Measurements from ENCODE around the gene PLEKHA7. TPM values are rescaled to one million over a fixed set of nuclear protein-coding genes. Genes with fewer than 3 reads are reported as not detected.
A peak's percentile ranks its signal among the peaks of the same experiment; 100 is the strongest.
"Not testable (repeated sequence)": the region's sequence is repeated elsewhere in the genome, so short reads cannot be mapped to it uniquely, and the experiment has no call there.

The PLEKHA7 gene
- total RNA-seq, 6 donors from 2014 or later: 27.5 to 87.0 (median 48.6) TPM

DNA sequence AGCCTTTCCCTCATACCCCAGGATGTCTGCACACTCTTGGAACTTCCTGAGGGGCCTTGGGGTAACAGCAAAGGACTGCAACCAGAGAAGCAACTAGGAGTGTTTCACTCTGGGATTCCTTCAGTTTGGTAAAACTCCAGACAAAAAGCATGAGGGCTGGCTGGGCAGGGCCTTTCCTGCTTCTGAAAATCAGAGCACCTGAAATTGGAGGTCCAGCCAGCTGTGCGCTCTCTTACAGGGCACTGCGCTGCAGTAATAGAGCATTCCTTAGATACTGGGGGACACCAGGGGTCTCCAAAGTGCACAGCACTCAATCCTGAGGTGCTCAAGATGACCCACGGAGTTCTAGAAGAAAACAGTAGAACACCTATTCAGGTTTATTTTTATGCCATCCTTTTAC lies 49.7 kb downstream of the PLEKHA7 start:
- 85 to 91% methylated on average over 3 of the region's 3 CpGs for WGBS, 2 donors

GRCh38 chr11:16963316-16963876 lies 50.8 kb downstream of the PLEKHA7 start:
- 43% methylated on average over 3 of the region's 3 CpGs; no CpG with 5 or more reads in 1 of the 2 donors for WGBS, 2 donors
- peak in 1 of 2 donors; percentile 58 for DNase-seq
- peaks cover 0 to 43% (median 7%) of the 10 kb centered on the region in 4 donors for H3K4me1 ChIP-seq

More for the DNA sequence above, 49.7 kb downstream of the PLEKHA7 start:
- Histone ChIP-seq H3K9me3 (no peaks in the 10 kb centered on the region), H3K36me3 (no peaks in the 10 kb centered on the region), H3K27ac (no peak overlapping the region), H3K27me3 (no peaks in the 10 kb centered on the region), H3K4me1 (peaks cover 0 to 41% (median 12%) of the 10 kb centered on the region in 4 donors), H3K4me3 (no peak overlapping the region)
- no peak for TF ChIP-seq POLR2AphosphoS5 (IDR thresholded peaks at IDR 0.05)
- TF ChIP-seq POLR2A (IDR thresholded peaks at IDR 0.05): no peak
- TF ChIP-seq CTCF (IDR thresholded peaks at IDR 0.05): no peak
- TF ChIP-seq EP300 (IDR thresholded peaks at IDR 0.05): no peak
- no peak for DNase-seq
- no peak for ATAC-seq (ENCODE audit: low FRiP score in 2 of 2)

GRCh38 chr11:16962589-16962988 lies 51.6 kb downstream of the PLEKHA7 start:
- not testable (repeated sequence) for ATAC-seq (ENCODE audit: low FRiP score in 2 of 2); H3K4me3 ChIP-seq; H3K9me3 ChIP-seq; H3K27me3 ChIP-seq; H3K27ac ChIP-seq; DNase-seq; H3K36me3 ChIP-seq
- peaks cover 0 to 35% (median 6%) of the 10 kb centered on the region in 4 donors for H3K4me1 ChIP-seq

More at GRCh38 chr11:16963316-16963876, 50.8 kb downstream of the PLEKHA7 start:
- Histone ChIP-seq H3K36me3 (no peaks in the 10 kb centered on the region), H3K27ac (peak overlapping the region in 1 of 4 donors; percentile 26), H3K4me3 (no peak overlapping the region), H3K27me3 (no peaks in the 10 kb centered on the region), H3K9me3 (no peaks in the 10 kb centered on the region)
- ATAC-seq (ENCODE audit: low FRiP score in 2 of 2): no peak
- no peak for TF ChIP-seq POLR2AphosphoS5 (IDR thresholded peaks at IDR 0.05)
- TF ChIP-seq POLR2A (IDR thresholded peaks at IDR 0.05): no peak
- no peak for TF ChIP-seq EP300 (IDR thresholded peaks at IDR 0.05)
- no peak for TF ChIP-seq CTCF (IDR thresholded peaks at IDR 0.05)

GRCh38 chr11:16962146-16962545 lies 52.1 kb downstream of the PLEKHA7 start:
- 61 to 76% methylated on average over 5 of the region's 5 CpGs for WGBS, 2 donors
- Histone ChIP-seq H3K27ac (no peak overlapping the region), H3K27me3 (no peaks in the 10 kb centered on the region)

GRCh38 chr11:16960250-16960649 lies 54.0 kb downstream of the PLEKHA7 start:
- H3K4me1 ChIP-seq: peaks cover 0 to 23% (median 3%) of the 10 kb centered on the region in 4 donors
- no peaks in the 10 kb centered on the region for H3K9me3 ChIP-seq
- H3K27ac ChIP-seq: peak overlapping the region in 1 of 4 donors; percentile 15
- no peaks in the 10 kb centered on the region for H3K36me3 ChIP-seq
- TF ChIP-seq EP300 (IDR thresholded peaks at IDR 0.05) (no peak), POLR2A (IDR thresholded peaks at IDR 0.05) (no peak), POLR2AphosphoS5 (IDR thresholded peaks at IDR 0.05) (no peak), CTCF (IDR thresholded peaks at IDR 0.05) (no peak)
- H3K4me3 ChIP-seq: no peak overlapping the region
- DNase-seq: no peak
- 74 to 76% methylated on average over 3 to 5 of the region's 5 CpGs for WGBS, 2 donors
- no peaks in the 10 kb centered on the region for H3K27me3 ChIP-seq
- no peak for ATAC-seq (ENCODE audit: low FRiP score in 2 of 2)

More at GRCh38 chr11:16962146-16962545, 52.1 kb downstream of the PLEKHA7 start:
- peaks cover 0 to 31% (median 4%) of the 10 kb centered on the region in 4 donors for H3K4me1 ChIP-seq
- ATAC-seq (ENCODE audit: low FRiP score in 2 of 2) (no peak), DNase-seq (no peak)
- no peak for TF ChIP-seq POLR2A (IDR thresholded peaks at IDR 0.05)
- TF ChIP-seq CTCF (IDR thresholded peaks at IDR 0.05): no peak
- no peak for TF ChIP-seq EP300 (IDR thresholded peaks at IDR 0.05)
- no peak for TF ChIP-seq POLR2AphosphoS5 (IDR thresholded peaks at IDR 0.05)
- H3K9me3 ChIP-seq: no peaks in the 10 kb centered on the region
- H3K36me3 ChIP-seq: no peaks in the 10 kb centered on the region
- H3K4me3 ChIP-seq: no peak overlapping the region

Measured in upper lobe of left lung (tissue), 6 donors.